A673 (cell line): Measurements from ENCODE around the gene PIAS1. TPM values are rescaled to one million over a fixed set of nuclear protein-coding genes. Genes with fewer than 3 reads are reported as not detected.
A peak's percentile ranks its signal among the peaks of the same experiment; 100 is the strongest.

ENCODE experiments used
- BruUV-seq: library from RNA; stranded (reverse); fragments of 400-500 nt; replicated peaks from 2 replicates; lab custom pipeline; 2021; lab: Mats Ljungman, UMichigan
- CTCF ChIA-PET: fragments of 300-600 bp; sonication (Branson Sonifier 250); formaldehyde crosslinking; loops from one replicate; lab custom pipeline; 2022; ENCODE audit warnings: antibody characterized with exemption; lab: Charles Lee
- POLR2A ChIA-PET: fragments of 300-600 bp; sonication (Branson Sonifier 250); formaldehyde crosslinking; loops from one replicate; lab custom pipeline; 2022; ENCODE audit warnings: antibody characterized with exemption; ENCODE audit not compliant: low non-redundant PET; lab: Charles Lee
- DNase-seq: peaks from one replicate; pipeline ENCODE4 v3.0.0-alpha.2; 2015; ENCODE audit warnings: low spot score
- H3K27ac ChIP-seq: fragments of 200-600 bp; sonication (generic); 2 replicates; pipeline ENCODE4 v1.5.1; 2016; ENCODE audit warnings: mixed run types, low read depth, mild to moderate bottlenecking, mixed read lengths, antibody characterized with exemption, low read length; ENCODE audit not compliant: poor library complexity, severe bottlenecking
- H3K27me3 ChIP-seq: fragments of 200-600 bp; sonication (generic); replicated peaks from 2 replicates; pipeline ENCODE4 v1.6.1; 2017; ENCODE audit warnings: mixed run types, low read depth, mild to moderate bottlenecking, mixed read lengths, antibody characterized with exemption, low read length; ENCODE audit not compliant: insufficient read depth, poor library complexity
- H3K36me3 ChIP-seq: fragments of 200-600 bp; sonication (generic); 2 replicates; pipeline ENCODE4 v1.6.1; 2016; ENCODE audit warnings: mixed run types, mild to moderate bottlenecking, mixed read lengths, antibody characterized with exemption, low read length; ENCODE audit not compliant: insufficient read depth, poor library complexity, severe bottlenecking
- H3K4me1 ChIP-seq: fragments of 200-600 bp; sonication (generic); 2 replicates; pipeline ENCODE4 v1.6.1; 2017; ENCODE audit warnings: mixed run types, mild to moderate bottlenecking, mixed read lengths, antibody characterized with exemption, low read length; ENCODE audit not compliant: insufficient read depth, poor library complexity, severe bottlenecking
- H3K4me3 ChIP-seq: fragments of 200-600 bp; sonication (generic); 2 replicates; pipeline ENCODE4 v1.5.1; 2016; ENCODE audit warnings: low read depth, mixed run types, mild to moderate bottlenecking, mixed read lengths, low read length; ENCODE audit not compliant: poor library complexity, severe bottlenecking
- H3K9me3 ChIP-seq: fragments of 200-600 bp; sonication (generic); 2 replicates; pipeline ENCODE4 v1.6.1; 2016; ENCODE audit warnings: mixed run types, low read depth, mild to moderate bottlenecking, mixed read lengths, antibody characterized with exemption, low read length; ENCODE audit not compliant: poor library complexity, severe bottlenecking
- EZH2 ChIP-seq: fragments of 200-600 bp; sonication (generic); IDR thresholded peaks from 2 replicates; pipeline ENCODE4 v1.6.1; 2017; ENCODE audit warnings: borderline replicate concordance, low read depth, mild to moderate bottlenecking, mixed read lengths, antibody characterized with exemption, low read length; ENCODE audit not compliant: poor library complexity, severe bottlenecking
- intact Hi-C: fragments of 100-400 bp; cut with micrococcal nuclease; formaldehyde crosslinking; loops from one replicate; pipeline ENCODE4 v1.10.0; 2022; ENCODE audit not compliant: unreplicated experiment
- total RNA-seq: library from RNA; stranded (reverse); gene quantifications from 2 replicates; pipeline ENCODE4 v1.2.3, GENCODE V29; 2021
- TF ChIP-seq, protein P1 (sequence below): fragments of 300-800, 200-600 bp; sonication (generic); conservative IDR thresholded peaks from 2 replicates; pipeline ENCODE4 v1.5.1; 2017; ENCODE audit warnings: low read depth, mild to moderate bottlenecking, antibody characterized with exemption, low read length, moderate library complexity, mixed read lengths

Gene PIAS1
- total RNA-seq, 1 experiment from 2014 or later: 40.2 TPM

- Histone ChIP-seq H3K27me3 (no peaks in the 10 kb centered on the region), H3K4me1 (peaks cover 14% of the 10 kb centered on the region), H3K27ac (peak within 1 kb of the TSS; percentile 93), H3K36me3 (no peaks in the 10 kb centered on the region), H3K4me3 (peak within 1 kb of the TSS; percentile 75), H3K9me3 (no peaks in the 10 kb centered on the region)
- TF ChIP-seq, protein P1, sequence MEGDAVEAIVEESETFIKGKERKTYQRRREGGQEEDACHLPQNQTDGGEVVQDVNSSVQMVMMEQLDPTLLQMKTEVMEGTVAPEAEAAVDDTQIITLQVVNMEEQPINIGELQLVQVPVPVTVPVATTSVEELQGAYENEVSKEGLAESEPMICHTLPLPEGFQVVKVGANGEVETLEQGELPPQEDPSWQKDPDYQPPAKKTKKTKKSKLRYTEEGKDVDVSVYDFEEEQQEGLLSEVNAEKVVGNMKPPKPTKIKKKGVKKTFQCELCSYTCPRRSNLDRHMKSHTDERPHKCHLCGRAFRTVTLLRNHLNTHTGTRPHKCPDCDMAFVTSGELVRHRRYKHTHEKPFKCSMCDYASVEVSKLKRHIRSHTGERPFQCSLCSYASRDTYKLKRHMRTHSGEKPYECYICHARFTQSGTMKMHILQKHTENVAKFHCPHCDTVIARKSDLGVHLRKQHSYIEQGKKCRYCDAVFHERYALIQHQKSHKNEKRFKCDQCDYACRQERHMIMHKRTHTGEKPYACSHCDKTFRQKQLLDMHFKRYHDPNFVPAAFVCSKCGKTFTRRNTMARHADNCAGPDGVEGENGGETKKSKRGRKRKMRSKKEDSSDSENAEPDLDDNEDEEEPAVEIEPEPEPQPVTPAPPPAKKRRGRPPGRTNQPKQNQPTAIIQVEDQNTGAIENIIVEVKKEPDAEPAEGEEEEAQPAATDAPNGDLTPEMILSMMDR: no peak; the same call in 1 of the 2 replicates
- no peak for TF ChIP-seq EZH2
- ChIA-PET CTCF (interaction anchor here (0.5 to 0.6 kb wide), 2 partner anchors 324 to 506 kb away, joined by 3 to 4 read pairs; no protein-coding TSS in a partner anchor), POLR2A (no interaction called here)
- BruUV-seq: no TSS peak
- peak; percentile 87 for DNase-seq
- intact Hi-C loops: no loop called here
Observed at GRCh38 chr15:68229386-68230156, 175.5 kb downstream of the PIAS1 start, which contains the start of gene CLN6. Gene CLN6, minus strand, starts transcription at chr15:68229728. Its CDS starts 144 bp downstream, at chr15:68229584.

DNA sequence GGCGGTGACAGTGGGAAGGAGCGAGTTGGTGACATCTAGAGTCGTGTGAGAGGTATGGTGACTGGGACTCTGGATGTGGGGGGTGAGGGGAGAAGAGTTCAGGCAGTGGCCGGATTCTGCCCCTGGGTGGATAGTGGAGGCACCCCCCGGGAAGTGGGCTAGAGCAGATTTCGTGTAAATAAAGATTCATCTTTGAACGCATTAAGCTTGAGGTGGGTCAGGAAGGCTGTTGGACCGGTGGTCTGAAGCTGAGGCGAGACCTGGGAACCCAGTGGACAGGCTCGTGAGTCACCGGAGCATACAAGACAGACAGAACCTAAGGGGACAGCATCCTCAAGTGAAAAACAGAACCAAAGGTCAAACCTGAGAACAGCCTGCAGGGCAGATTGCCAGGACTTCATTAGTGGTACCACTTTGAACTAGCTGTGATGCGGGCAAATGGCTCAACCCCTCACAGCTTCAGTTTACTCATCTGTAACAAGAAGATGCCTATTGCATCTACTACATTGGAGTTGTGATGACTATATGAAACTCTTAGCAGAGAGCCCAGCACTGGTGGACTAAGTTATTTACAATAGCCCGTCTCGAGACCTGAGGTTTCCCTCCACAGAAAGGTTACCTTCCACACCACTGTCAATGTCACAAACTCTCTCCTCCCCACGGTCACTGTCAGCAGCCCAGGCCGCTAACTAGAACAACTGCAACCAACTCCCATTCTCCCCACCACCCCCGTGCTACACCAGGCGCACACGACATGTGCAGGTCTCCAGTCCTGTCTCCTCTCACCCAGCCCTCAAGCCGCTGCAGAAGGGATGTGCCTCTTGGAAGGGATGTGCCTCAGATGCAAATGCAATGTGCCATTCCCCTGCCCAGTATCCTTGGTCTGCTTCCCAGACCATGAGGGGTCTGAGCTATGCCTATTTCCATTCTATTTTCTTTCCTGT lies 176.3 kb downstream of the PIAS1 start:
- intact Hi-C loops: no loop called here
- Histone ChIP-seq H3K9me3 (no peaks in the 10 kb centered on the region), H3K27me3 (no peaks in the 10 kb centered on the region), H3K4me1 (peaks cover 14% of the 10 kb centered on the region), H3K36me3 (no peaks in the 10 kb centered on the region), H3K27ac (peak overlapping the region; percentile 93), H3K4me3 (peak overlapping the region; percentile 75)
- ChIA-PET CTCF (interaction anchor here (0.6 to 1.4 kb wide), 2 partner anchors 22 to 505 kb away, joined by 4 to 7 read pairs; no protein-coding TSS in a partner anchor), POLR2A (no interaction called here)
- no peak for DNase-seq
- TF ChIP-seq, protein P1: peak; percentile 33; the same call in 1 of the 2 replicates
- TF ChIP-seq EZH2: no peak
- no TSS peak for BruUV-seq

GRCh38 chr15:68231102-68231818 lies 177.1 kb downstream of the PIAS1 start:
- no TSS peak for BruUV-seq
- no peak overlapping the region for H3K4me3 ChIP-seq
- POLR2A ChIA-PET: no interaction called here
- no peak overlapping the region for H3K27ac ChIP-seq
- intact Hi-C loops: no loop called here
- H3K9me3 ChIP-seq: no peaks in the 10 kb centered on the region
- CTCF ChIA-PET: interaction anchor here (1.4 kb wide), 1 partner anchor 22 kb away, joined by 7 read pairs; no protein-coding TSS in a partner anchor
- no peaks in the 10 kb centered on the region for H3K27me3 ChIP-seq
- H3K36me3 ChIP-seq: no peaks in the 10 kb centered on the region
- TF ChIP-seq, protein P1: no peak
- no peak for TF ChIP-seq EZH2
- DNase-seq: no peak
- peaks cover 14% of the 10 kb centered on the region for H3K4me1 ChIP-seq
